ENCODE measurements around the gene KLF11.

- TF ChIP-seq CTCF (IDR thresholded peaks at IDR 0.05) (no peak), POLR2A (IDR thresholded peaks at IDR 0.05) (no peak), EP300 (IDR thresholded peaks at IDR 0.05) (no peak)
These were observed 40.7 kb upstream of the KLF11 start for GRCh38 chr2:10002681-10003080.

Data from ovary (tissue), 3 donors.